ENCODE data around the gene ERG.

The ERG gene

GRCh38 chr21:38499296-38499695 is 1.0 kb upstream of the ERG start:
- DNase-seq (ENCODE audit: low read depth): no peak

DNA sequence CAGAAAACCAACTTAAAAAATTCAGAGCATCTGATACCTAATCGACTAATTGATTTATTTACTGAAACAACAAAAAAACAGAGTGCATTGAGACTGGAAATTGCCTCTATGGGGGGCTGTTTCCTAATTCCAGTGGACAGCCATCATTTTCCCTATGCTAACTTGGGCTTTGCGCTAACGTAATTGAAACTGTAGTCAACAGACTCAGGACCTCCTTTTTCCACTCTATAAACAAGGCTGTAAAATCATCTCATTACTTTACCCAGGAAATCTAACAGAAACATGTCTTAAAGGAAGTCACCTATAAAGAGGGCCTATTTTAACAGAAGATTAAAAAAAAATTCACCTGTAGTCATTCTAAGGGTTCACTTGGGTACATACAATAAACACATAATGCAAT is 2.1 kb downstream of the ERG start:
- no peak for DNase-seq (ENCODE audit: low read depth)

DNA sequence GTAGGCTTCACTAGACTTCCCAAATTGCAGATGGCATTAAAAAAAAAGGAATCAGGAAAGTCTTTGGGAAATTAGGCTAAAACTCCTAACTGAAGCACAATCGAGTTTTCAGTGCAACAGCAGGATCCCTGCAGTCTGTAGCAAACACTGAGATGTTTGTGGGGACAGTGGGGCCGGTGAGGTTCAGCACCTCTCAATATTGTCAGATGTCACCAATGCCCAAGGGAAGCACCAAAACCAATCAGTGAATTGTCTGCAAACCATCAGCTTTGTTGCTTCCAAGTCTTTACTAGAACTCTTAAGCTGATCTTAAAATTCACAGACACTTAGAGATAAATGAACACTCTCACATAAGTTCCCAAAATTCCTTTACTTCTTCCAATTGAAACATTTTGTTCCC is 2.6 kb downstream of the ERG start:
- no peak for DNase-seq (ENCODE audit: low read depth)

DNA sequence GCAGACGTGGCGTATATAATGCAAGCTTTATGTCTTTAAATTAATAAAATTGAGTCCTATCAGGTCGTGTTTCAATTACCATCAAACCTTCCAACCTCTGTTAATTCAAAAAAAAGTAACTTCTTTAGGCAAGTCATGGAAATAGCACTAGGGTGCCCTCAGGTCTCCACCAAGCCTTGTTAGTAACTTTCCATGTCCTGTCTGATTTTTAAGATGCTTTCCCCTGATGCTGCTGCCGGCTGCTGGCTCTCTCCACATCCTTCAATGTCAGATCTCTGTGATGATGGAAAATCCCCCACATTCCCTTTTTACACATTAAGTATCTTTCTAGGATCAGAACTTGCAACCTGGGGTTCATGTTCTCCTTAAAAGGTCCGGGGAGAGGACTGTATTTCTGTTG is 3.0 kb downstream of the ERG start:
- DNase-seq (ENCODE audit: low read depth): no peak

GRCh38 chr21:38494703-38495102 is 3.6 kb downstream of the ERG start:
- no peak for DNase-seq (ENCODE audit: low read depth)

GRCh38 chr21:38494251-38494642 is 4.0 kb downstream of the ERG start:
- no peak for DNase-seq (ENCODE audit: low read depth)

- no peak for DNase-seq (ENCODE audit: low read depth)
These were observed 4.6 kb downstream of the ERG start for GRCh38 chr21:38493549-38494250.

DNA sequence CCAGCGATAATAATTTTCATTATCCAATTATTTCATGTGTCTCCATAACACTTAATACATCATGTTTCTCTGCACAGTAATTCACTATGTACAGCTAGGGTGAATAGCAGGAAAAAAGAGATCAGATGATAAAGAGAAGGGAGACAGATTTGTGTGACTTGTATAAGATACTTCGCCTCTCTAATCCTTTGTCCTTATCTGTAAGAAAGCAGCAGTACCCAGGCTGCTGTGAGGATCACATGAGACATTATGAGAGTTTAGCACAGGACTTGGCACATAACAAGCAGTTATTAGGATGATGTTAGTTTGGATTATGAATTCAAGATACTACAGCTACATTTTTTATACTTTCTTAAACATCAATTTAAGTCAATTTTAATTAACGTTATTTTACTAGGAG is 6.3 kb downstream of the ERG start:
- DNase-seq (ENCODE audit: low read depth): no peak

DNA sequence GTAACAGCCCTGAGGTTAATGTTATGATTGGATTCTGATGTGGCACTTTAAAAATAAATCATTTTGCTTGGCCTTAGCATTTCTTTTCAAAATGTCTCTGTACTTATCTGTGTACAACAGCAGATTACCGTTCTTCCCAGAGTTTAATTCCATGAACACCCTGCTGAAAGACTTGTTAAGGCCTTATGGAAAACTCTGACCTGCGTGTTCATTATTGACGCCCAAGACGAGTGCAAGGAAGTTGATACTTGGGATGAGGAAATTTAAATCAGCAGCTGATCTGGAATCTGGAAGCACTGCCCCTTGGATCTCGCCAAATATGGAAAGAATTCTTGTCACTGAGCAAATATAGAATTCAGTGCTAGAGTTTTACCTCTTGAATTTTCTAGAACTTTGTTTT is 6.7 kb downstream of the ERG start:
- DNase-seq (ENCODE audit: low read depth): no peak

DNA sequence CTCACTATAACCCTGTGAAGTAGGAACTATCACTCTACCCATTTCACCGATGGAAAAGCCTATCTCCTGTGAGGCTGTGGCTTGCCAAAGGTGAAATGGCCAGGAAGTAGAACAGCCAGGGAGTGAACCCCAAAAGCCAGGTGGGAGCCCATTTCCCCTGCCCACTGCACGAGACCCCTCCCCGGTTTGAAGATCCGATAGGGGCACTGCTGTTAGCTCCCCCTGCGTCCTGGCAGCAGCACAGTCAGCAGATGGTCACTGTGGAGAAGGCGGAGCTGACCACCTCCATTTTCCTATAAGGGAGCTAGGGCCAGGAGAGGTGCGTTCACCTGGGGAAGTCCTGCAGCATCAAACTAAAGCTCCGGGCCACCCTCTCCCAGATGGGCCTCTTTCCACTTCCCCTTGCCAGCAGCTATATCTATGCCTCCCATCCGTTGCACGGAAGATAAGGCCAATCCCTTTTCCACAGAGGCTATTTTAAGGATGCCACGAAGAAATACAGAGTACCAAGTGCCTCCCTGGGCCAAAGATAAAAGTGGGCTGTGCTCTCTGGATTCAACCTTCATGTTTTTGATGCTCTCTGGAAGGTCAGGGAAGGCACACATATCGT is 7.8 kb downstream of the ERG start:
- DNase-seq (ENCODE audit: low read depth): no peak

- no peak for DNase-seq (ENCODE audit: low read depth)
These were observed 8.5 kb downstream of the ERG start for GRCh38 chr21:38489729-38490128.

GRCh38 chr21:38489271-38489652 is 9.0 kb downstream of the ERG start:
- no peak for DNase-seq (ENCODE audit: low read depth)

- no peak for DNase-seq (ENCODE audit: low read depth)
These were observed 9.5 kb downstream of the ERG start for GRCh38 chr21:38488640-38489270.

DNA sequence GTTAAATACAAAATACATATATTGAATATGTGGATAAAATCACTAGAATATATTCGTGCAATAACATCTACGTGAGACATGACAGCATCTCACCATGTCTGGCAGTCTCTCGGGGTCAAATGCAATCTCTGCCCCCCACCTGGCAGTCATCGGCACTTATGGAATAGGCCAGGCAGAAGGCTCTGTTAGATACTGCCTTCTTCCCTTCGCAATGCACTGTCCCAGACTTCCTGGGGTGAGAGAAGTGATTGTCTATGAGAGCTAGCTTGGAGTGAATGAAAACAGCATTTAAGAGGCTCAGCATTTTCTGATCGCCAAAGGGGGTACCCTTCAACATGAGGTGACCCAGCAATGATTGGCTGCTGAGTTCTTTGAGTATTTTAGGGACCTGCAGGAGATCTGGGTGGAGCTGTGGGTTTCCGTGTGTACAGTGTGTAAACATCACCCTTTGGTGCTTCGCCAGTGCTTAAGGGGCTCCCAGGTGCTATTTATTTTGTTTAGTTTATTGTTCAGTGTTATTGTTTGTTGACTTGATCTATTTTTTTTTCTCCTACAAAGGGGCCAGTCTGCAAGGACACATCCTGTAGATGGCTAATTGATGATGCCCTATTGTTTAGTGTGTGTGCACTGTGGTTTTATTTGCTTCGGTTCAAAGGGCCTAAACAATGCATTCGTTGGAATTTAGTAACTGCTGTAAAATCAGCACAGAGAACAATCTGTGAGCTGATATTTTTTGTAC is 10.2 kb downstream of the ERG start:
- no peak for DNase-seq (ENCODE audit: low read depth)

GRCh38 chr21:38486706-38487105 is 11.6 kb downstream of the ERG start:
- DNase-seq (ENCODE audit: low read depth): no peak

GRCh38 chr21:38486221-38486620 is 12.1 kb downstream of the ERG start:
- no peak for DNase-seq (ENCODE audit: low read depth)

- DNase-seq (ENCODE audit: low read depth): no peak
These were observed 18.4 kb downstream of the ERG start for GRCh38 chr21:38479641-38480525.

- DNase-seq (ENCODE audit: low read depth): no peak
These were observed 19.5 kb downstream of the ERG start for GRCh38 chr21:38478782-38479181.

- DNase-seq (ENCODE audit: low read depth): no peak
These were observed 21.1 kb downstream of the ERG start for GRCh38 chr21:38477226-38477625.

DNA sequence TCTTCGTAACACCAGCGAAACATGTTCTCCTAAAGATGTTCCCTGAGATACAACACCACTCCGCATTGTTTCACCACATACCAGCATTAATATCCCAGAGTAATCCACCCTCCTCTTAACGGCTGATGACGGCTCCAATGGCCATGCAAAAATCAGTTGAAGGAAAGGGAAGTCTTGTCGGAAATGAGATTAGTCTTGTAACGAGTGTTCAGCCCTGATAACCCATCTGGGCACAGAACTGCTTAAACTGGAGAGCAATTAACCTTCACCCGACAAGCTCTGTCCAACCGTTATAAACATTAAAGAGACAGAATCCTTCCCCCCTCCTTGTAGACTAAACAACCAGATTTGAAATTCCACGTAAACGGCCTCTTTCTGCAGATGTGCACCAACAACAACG is 21.9 kb downstream of the ERG start:
- no peak for DNase-seq (ENCODE audit: low read depth)

GRCh38 chr21:38475519-38475918 is 22.8 kb downstream of the ERG start:
- no peak for DNase-seq (ENCODE audit: low read depth)

DNA sequence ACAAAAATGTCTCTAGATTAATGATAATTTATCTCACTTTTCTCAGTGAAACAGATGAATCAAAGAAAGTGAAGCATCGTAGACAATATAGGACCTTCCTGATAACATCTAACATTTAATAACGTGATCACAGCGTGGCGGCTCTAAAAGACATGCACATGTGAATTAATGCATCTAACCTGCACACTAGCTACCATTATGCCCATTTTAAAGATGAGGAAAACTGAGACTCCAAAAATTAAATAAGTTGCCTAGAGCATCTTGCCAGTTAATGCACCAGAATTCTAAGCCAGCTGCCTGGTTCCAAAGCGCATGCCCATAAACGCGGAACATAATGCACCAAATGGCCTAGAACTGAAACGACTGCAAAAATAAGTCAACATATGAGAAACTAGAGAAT is 23.5 kb downstream of the ERG start:
- DNase-seq (ENCODE audit: low read depth): no peak
